ENCODE results near the gene CFAP298.

DNA sequence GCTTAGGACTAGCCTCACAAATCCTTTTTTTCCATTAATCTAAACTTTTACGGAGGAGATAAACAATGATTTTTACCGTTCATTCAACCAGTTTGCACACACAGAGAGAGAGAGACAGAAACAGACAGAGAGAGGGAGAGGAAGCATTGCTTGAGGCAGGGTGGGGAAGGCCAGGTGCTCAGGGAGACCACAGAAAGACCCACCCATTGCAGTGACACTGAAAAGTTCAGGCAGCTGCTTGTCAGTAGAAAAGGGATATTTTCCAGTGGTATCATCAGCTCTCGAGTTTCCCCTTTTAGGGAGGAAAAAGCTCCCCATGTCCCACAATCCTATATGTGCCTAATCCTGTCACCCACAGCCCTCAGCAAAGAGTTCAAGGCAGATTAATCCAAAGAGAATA is 54.1 kb downstream of the CFAP298 start:
- no peak for TF ChIP-seq FOXK2 (IDR thresholded peaks at IDR 0.05)
- TF ChIP-seq ELF4 (IDR thresholded peaks at IDR 0.05): no peak
- TF ChIP-seq SP1 (IDR thresholded peaks at IDR 0.05): no peak
- TF ChIP-seq NFRKB (IDR thresholded peaks at IDR 0.05): no peak

Data from HEK293T (cell line).